Suprapubic skin (tissue), 4 donors: Measurements from ENCODE around the gene NCAM1. TPM values are rescaled to one million over a fixed set of nuclear protein-coding genes. Genes with fewer than 3 reads are reported as not detected.

Experiments used
- DNase-seq, 2 donors: peaks; one replicate each; pipeline ENCODE4 v3.0.0-alpha.2; 2019; ENCODE audit warnings: low spot score in 2 of 2
- H3K27ac ChIP-seq: fragments of 200-600 bp; sonication (generic); one replicate; pipeline ENCODE4 v1.5.1; 2019
- H3K27me3 ChIP-seq: fragments of 200-600 bp; sonication (generic); one replicate; pipeline ENCODE4 v1.5.1; 2019
- H3K36me3 ChIP-seq: fragments of 200-600 bp; sonication (generic); one replicate; pipeline ENCODE4 v1.5.1; 2019
- H3K4me1 ChIP-seq: fragments of 200-600 bp; sonication (generic); one replicate; pipeline ENCODE4 v1.5.1; 2019
- H3K4me3 ChIP-seq: fragments of 200-600 bp; sonication (generic); one replicate; pipeline ENCODE4 v1.5.1; 2019; ENCODE audit warnings: mild to moderate bottlenecking
- H3K9me3 ChIP-seq: fragments of 200-600 bp; sonication (generic); one replicate; pipeline ENCODE4 v1.5.1; 2019
- CTCF ChIP-seq, 2 donors: fragments of 200-600 bp in 1 of 2; fragments of 450-650 bp in 1 of 2; sonication (generic) in 1 of 2; IDR thresholded peaks; one replicate each; pipeline ENCODE4 v1.5.1; 2016 to 2019; ENCODE audit warnings: antibody characterized with exemption in 2 of 2, mild to moderate bottlenecking in 1 of 2, moderate library complexity in 1 of 2
- EP300 ChIP-seq: sonication (generic); formaldehyde crosslinking; IDR thresholded peaks from one replicate; pipeline ENCODE4 v1.6.1; 2017; ENCODE audit warnings: antibody characterized with exemption
- POLR2A ChIP-seq, 2 donors: fragments of 450-650 bp; IDR thresholded peaks; one replicate each; pipeline ENCODE4 v1.6.1; 2017; ENCODE audit warnings: antibody characterized with exemption in 2 of 2, mild to moderate bottlenecking in 2 of 2, moderate library complexity in 2 of 2
- POLR2AphosphoS5 ChIP-seq, 3 donors: sonication (generic); formaldehyde crosslinking; IDR thresholded peaks; one replicate each; pipeline ENCODE4 v1.6.1; 2017; ENCODE audit warnings: antibody characterized with exemption in 3 of 3
- WGBS: methylation state at CpG from one replicate; pipeline ENCODE4 v1.1.5; 2018; 5-methylcytosine and 5-hydroxymethylcytosine counted together
- total RNA-seq, 4 donors: library from RNA; depleted of rRNA; stranded (reverse); fragments of >200 nt; gene quantifications; one replicate each; pipeline ENCODE4 v1.1.0, GENCODE V29; 2016

NCAM1 gene
- total RNA-seq, 4 donors from 2014 or later: 0.98 to 3.3 (median 1.9) TPM

- Histone ChIP-seq H3K27ac (no peak overlapping the region), H3K36me3 (no peaks in the 10 kb centered on the region), H3K4me1 (no peaks in the 10 kb centered on the region), H3K9me3 (no peaks in the 10 kb centered on the region), H3K4me3 (no peak overlapping the region), H3K27me3 (no peaks in the 10 kb centered on the region)
- DNase-seq: no peak
- TF ChIP-seq EP300: no peak
- TF ChIP-seq CTCF (IDR thresholded peaks at IDR 0.05): no peak
- no peak for TF ChIP-seq POLR2AphosphoS5 (IDR thresholded peaks at IDR 0.05)
- no peak for TF ChIP-seq POLR2A (IDR thresholded peaks at IDR 0.05)
Observed at GRCh38 chr11:113176599-113177360, 215.6 kb downstream of the NCAM1 start.

- DNase-seq: no peak
- no peaks in the 10 kb centered on the region for H3K9me3 ChIP-seq
- no peak overlapping the region for H3K27ac ChIP-seq
- TF ChIP-seq EP300: no peak
- no peak for TF ChIP-seq POLR2AphosphoS5 (IDR thresholded peaks at IDR 0.05)
- no peak for TF ChIP-seq POLR2A (IDR thresholded peaks at IDR 0.05)
- TF ChIP-seq CTCF (IDR thresholded peaks at IDR 0.05): no peak
- no peaks in the 10 kb centered on the region for H3K4me1 ChIP-seq
- 67% methylated on average over 5 of the region's 5 CpGs for WGBS
- no peaks in the 10 kb centered on the region for H3K27me3 ChIP-seq
- no peak overlapping the region for H3K4me3 ChIP-seq
- H3K36me3 ChIP-seq: no peaks in the 10 kb centered on the region
Observed at GRCh38 chr11:113177671-113178070, 216.5 kb downstream of the NCAM1 start.

GRCh38 chr11:113178381-113179070 is 217.3 kb downstream of the NCAM1 start:
- Histone ChIP-seq H3K4me3 (no peak overlapping the region), H3K27me3 (no peaks in the 10 kb centered on the region), H3K9me3 (no peaks in the 10 kb centered on the region), H3K36me3 (no peaks in the 10 kb centered on the region), H3K4me1 (no peaks in the 10 kb centered on the region), H3K27ac (no peak overlapping the region)
- no peak for DNase-seq
- 95% methylated on average over 10 of the region's 10 CpGs for WGBS
- TF ChIP-seq EP300: no peak
- TF ChIP-seq POLR2A (IDR thresholded peaks at IDR 0.05): no peak
- no peak for TF ChIP-seq POLR2AphosphoS5 (IDR thresholded peaks at IDR 0.05)

- TF ChIP-seq EP300 (no peak), CTCF (IDR thresholded peaks at IDR 0.05) (no peak), POLR2A (IDR thresholded peaks at IDR 0.05) (no peak), POLR2AphosphoS5 (IDR thresholded peaks at IDR 0.05) (no peak)
- Histone ChIP-seq H3K9me3 (no peaks in the 10 kb centered on the region), H3K4me1 (no peaks in the 10 kb centered on the region), H3K27me3 (no peaks in the 10 kb centered on the region), H3K4me3 (no peak overlapping the region), H3K27ac (no peak overlapping the region), H3K36me3 (no peaks in the 10 kb centered on the region)
- no peak for DNase-seq
- WGBS: 88% methylated on average over 2 of the region's 2 CpGs
Observed at GRCh38 chr11:113179181-113179704, 218.0 kb downstream of the NCAM1 start.

GRCh38 chr11:113181094-113181493 is 219.9 kb downstream of the NCAM1 start:
- Histone ChIP-seq H3K4me3 (no peak overlapping the region), H3K36me3 (no peaks in the 10 kb centered on the region), H3K9me3 (no peaks in the 10 kb centered on the region), H3K27me3 (no peaks in the 10 kb centered on the region), H3K27ac (no peak overlapping the region), H3K4me1 (no peaks in the 10 kb centered on the region)
- no peak for TF ChIP-seq POLR2AphosphoS5 (IDR thresholded peaks at IDR 0.05)
- no peak for TF ChIP-seq CTCF (IDR thresholded peaks at IDR 0.05)
- no peak for TF ChIP-seq POLR2A (IDR thresholded peaks at IDR 0.05)
- no peak for TF ChIP-seq EP300
- no peak for DNase-seq
- 97% methylated on average over 5 of the region's 5 CpGs for WGBS
